Epithelial cell of prostate (primary cell): Measurements from ENCODE around the gene POLK.
"Not testable (repeated sequence)": the region's sequence is repeated elsewhere in the genome, so short reads cannot be mapped to it uniquely, and the experiment has no call there.

Experiments used
- DNase-seq: peaks from one replicate; pipeline ENCODE4 v3.0.0-alpha.2; 2011; ENCODE audit warnings: low read depth, low spot score
- H3K27ac ChIP-seq: fragments of 450-650 bp; 2 replicates; pipeline ENCODE4 v1.5.1; 2017; ENCODE audit warnings: mild to moderate bottlenecking

Gene POLK

GRCh38 chr5:75601996-75602395 is 90.3 kb downstream of the POLK start:
- H3K27ac ChIP-seq = peak overlapping the region; percentile 83

GRCh38 chr5:75603371-75603770 is 91.7 kb downstream of the POLK start:
- peak overlapping the region; percentile 83 for H3K27ac ChIP-seq
- DNase-seq = peak; percentile 58

More at GRCh38 chr5:75601996-75602395, 90.3 kb downstream of the POLK start:
- peak; percentile 89 for DNase-seq

- no peak for DNase-seq
- peak overlapping the region; percentile 83 for H3K27ac ChIP-seq
Observed at GRCh38 chr5:75603821-75604220, 92.1 kb downstream of the POLK start.

- H3K27ac ChIP-seq = peak overlapping the region; percentile 85
- not testable (repeated sequence) for DNase-seq
Observed at GRCh38 chr5:75607341-75607740, 95.7 kb downstream of the POLK start.

GRCh38 chr5:75608870-75609269 is 97.2 kb downstream of the POLK start:
- DNase-seq = no peak
- no peak overlapping the region for H3K27ac ChIP-seq

GRCh38 chr5:75610201-75610600 is 98.5 kb downstream of the POLK start:
- DNase-seq = no peak
- peak overlapping the region; percentile 62 for H3K27ac ChIP-seq

- H3K27ac ChIP-seq = peak overlapping the region; percentile 62
- not testable (repeated sequence) for DNase-seq
Observed at GRCh38 chr5:75610859-75611310, 99.2 kb downstream of the POLK start.

GRCh38 chr5:75611311-75612225 is 99.9 kb downstream of the POLK start, which contains the start of gene ANKDD1B:
Gene ANKDD1B, plus strand, starts transcription at chr5:75611453. Its CDS starts 182 bp downstream, at chr5:75611635.
- peak; percentile 37 for DNase-seq
- peak within 1 kb of the TSS; percentile 62 for H3K27ac ChIP-seq

- no peak for DNase-seq
Observed at GRCh38 chr5:75612226-75612569, 100.5 kb downstream of the POLK start.

GRCh38 chr5:75612901-75613300 is 101.2 kb downstream of the POLK start:
- H3K27ac ChIP-seq = no peak overlapping the region
- DNase-seq = no peak

More at GRCh38 chr5:75612226-75612569, 100.5 kb downstream of the POLK start:
- no peak overlapping the region for H3K27ac ChIP-seq

- DNase-seq = no peak
Observed at GRCh38 chr5:75614176-75614575, 102.5 kb downstream of the POLK start.

GRCh38 chr5:75616371-75616881 is 104.7 kb downstream of the POLK start:
- no peak for DNase-seq
- no peak overlapping the region for H3K27ac ChIP-seq

More at GRCh38 chr5:75614176-75614575, 102.5 kb downstream of the POLK start:
- H3K27ac ChIP-seq = no peak overlapping the region

- no peak overlapping the region for H3K27ac ChIP-seq
- no peak for DNase-seq
Observed at GRCh38 chr5:75616971-75617621, 105.4 kb downstream of the POLK start.

GRCh38 chr5:75617736-75618352 is 106.2 kb downstream of the POLK start:
- no peak overlapping the region for H3K27ac ChIP-seq
- DNase-seq = no peak

GRCh38 chr5:75620184-75620959 is 108.7 kb downstream of the POLK start:
- DNase-seq = no peak
- H3K27ac ChIP-seq = no peak overlapping the region

GRCh38 chr5:75622564-75622963 is 110.9 kb downstream of the POLK start:
- peak; percentile 97 for DNase-seq
- H3K27ac ChIP-seq = peak overlapping the region; percentile 88

- peak overlapping the region; percentile 88 for H3K27ac ChIP-seq
- DNase-seq = no peak
Observed at GRCh38 chr5:75623846-75624245, 112.2 kb downstream of the POLK start.

GRCh38 chr5:75626959-75627358 is 115.3 kb downstream of the POLK start:
- DNase-seq = no peak

GRCh38 chr5:75627801-75628200 is 116.1 kb downstream of the POLK start:
- no peak for DNase-seq
- H3K27ac ChIP-seq = no peak overlapping the region

More at GRCh38 chr5:75626959-75627358, 115.3 kb downstream of the POLK start:
- no peak overlapping the region for H3K27ac ChIP-seq

GRCh38 chr5:75630875-75631274 is 119.2 kb downstream of the POLK start:
- no peak overlapping the region for H3K27ac ChIP-seq

More at GRCh38 chr5:75630875-75631274, 119.2 kb downstream of the POLK start:
- DNase-seq = no peak
